Measurements from ENCODE around the gene EFCAB11.
A peak's percentile ranks its signal among the peaks of the same experiment; 100 is the strongest.

EFCAB11 gene

GRCh38 chr14:89811954-89812575 is 142.5 kb downstream of the EFCAB11 start:
- no peak for DNase-seq

DNA sequence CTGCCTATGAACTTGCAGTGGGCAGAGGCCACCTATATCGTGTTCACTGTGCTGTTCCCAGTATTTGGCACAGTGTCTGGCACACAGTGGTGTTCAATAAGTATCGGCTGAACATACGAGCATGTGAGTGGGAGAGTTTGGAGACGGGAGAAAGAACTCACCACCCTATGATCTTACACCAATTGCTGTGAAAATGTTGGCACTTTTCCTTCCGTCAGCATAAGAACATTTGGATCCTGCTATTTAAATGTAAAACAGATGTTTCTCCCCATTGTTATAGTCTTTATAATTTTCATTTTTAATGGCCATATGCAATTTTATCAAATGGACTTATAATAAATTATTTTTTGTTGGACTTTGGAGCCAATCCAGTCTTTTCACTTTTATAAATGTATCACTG is 144.4 kb downstream of the EFCAB11 start:
- DNase-seq: no peak

DNA sequence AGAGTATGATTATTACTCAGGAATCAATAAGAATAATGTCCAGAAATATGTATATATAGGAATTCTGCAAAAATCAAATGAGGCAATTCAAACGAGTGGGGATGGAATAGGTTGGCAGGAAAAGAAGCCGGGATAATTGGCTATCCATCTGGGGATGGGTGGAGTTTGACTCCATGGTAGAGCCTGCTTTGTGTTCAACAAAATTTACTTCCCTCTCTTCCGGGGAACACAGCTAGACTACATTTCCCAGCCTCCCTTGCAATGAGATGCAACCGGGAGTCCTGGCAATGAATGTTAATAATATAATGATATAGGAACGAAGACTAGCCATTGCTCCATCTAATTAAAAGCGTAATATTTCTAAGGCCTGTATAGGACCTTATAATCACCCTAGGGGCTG is 146.6 kb downstream of the EFCAB11 start:
- DNase-seq: no peak

GRCh38 chr14:89807151-89807550 is 147.4 kb downstream of the EFCAB11 start:
- no peak for DNase-seq

GRCh38 chr14:89806451-89806850 is 148.1 kb downstream of the EFCAB11 start:
- DNase-seq: no peak

- peak; percentile 18 for DNase-seq
Observed at GRCh38 chr14:89805501-89805900, 149.0 kb downstream of the EFCAB11 start.

GRCh38 chr14:89803542-89803941 is 151.0 kb downstream of the EFCAB11 start:
- DNase-seq: no peak

GRCh38 chr14:89801136-89801535 is 153.4 kb downstream of the EFCAB11 start:
- DNase-seq: peak; percentile 45

- DNase-seq: no peak
Observed at GRCh38 chr14:89798212-89798773, 156.2 kb downstream of the EFCAB11 start.

DNA sequence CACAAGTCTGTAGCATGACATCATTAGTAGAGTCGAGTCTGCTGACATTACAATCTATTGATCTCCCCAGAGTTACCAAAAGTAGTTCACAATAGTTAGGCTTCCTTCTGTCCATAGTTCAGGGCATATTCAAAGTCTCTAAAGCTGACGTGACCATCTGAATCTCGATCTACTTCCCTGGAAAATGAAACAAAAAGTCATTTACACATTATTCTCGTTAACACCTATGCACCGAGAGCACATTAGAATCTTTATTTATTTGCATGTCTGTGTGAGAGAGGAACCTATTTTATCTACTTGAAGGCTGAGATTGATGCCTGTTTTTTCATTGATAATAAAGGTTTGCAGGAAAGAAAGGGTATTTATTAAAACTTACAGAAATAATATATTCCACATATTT is 157.4 kb downstream of the EFCAB11 start:
- DNase-seq: no peak

DNA sequence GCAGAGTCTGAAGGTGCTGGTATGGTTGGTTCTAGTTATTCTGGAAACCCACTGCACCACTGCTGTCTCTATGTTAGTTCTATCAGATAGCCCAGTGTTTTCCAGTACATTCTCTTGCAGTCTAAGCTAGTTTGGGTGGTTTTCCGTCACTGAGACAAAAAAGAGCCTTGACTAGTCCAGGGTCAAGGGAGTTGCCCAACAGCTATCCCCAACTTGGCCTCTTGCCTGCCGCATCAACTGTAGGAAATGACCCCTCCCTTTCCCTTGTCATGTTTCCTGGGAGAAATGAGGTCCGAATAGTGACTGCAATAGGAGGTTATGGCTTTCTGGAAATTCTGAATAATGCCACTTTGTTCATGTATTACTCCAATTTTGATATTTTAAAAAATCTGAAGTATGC is 160.4 kb downstream of the EFCAB11 start:
- no peak for DNase-seq

DNA sequence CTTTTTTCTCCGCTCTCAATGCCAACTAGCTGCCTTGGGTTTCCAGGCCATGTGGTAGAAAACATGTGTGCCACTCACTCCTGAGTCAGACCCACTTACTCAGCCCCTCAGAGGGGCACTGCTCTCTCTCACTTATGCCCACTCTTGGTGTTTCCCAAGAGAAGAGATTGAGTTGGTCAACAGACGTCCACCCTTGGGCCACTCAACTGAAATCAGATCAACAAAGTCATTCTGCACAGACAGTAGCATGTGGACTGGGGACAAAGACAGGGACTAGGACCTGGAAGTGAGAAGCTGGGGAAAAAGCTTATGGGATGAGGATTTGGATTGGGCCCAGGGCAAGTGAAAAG is 161.2 kb downstream of the EFCAB11 start:
- DNase-seq: no peak

DNA sequence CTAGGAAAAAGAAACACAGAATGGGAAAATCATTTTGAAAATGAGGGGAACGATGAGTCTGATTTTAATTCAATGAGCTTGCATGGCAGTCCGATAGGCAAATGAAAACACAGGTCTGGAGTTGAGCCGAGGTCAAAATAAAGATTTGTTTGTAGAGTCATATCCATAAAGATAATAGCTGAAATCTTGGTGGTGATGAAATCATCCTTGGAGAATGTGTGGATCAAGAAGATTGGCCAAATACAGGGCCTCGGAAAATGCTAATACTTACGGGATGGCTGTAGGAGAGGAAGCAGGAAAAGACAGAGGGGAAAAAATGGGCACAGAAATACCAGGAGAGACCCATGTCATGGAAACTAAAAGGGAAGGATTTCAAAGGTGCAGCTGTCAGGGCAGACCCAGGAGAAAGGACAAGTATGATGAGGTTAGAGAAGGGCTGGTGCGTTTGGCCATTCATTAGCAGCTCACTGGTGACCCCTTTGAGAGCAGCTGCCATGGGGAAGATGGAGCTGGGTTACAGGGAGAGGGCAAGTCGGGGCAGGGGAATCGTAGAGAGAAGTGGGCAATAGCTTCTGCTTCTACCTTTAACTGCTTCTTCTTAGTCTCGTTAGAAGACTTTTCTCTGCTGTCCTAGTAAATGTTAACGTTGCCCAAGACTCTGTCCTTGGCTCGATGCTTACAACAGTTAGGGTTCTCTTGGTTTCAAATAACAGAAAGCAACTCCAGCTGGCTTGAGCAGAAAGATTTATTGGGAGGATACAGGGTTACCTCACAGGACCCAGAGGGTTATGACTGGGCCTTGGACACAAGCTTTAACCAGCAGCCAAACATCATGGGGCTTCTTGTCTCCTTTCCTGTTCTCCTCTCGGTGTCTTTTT is 161.8 kb downstream of the EFCAB11 start:
- no peak for DNase-seq

DNA sequence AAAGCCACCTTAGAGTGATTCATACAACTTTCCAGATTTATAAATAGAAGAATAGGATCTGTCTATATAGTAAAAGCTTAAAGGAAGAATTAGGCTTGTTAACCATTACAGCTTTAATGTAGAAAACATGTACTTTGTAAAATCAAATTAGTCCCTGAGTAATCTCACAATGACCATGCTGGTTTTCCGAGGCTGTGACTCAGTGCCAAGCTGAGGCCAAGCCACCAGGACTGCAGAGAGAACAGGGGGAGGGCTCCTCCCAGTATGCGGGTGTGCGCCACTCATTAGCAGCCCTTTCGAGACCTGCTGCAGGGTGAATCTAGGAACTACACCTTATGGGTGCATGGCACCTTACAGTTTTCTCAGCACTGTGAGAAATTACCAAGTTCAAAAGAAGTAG is 167.0 kb downstream of the EFCAB11 start:
- DNase-seq: peak; percentile 45

DNA sequence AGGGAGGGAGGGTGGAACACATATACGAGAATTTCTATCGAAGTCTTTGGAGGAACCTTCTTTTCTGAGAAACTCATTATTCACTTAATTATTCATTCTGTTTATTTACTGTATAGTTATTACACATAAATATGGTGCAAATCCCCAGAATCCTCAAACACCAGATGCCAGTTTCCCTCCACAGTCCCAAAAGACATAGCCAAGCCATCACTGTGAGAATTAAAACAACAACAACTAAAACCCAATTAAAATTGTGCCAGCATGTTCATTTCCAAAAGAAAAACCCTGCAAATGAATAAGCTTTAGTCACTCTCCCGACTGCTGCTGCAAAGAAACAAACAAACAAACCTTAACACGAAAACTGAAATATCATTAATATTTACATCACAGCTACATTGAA is 173.5 kb downstream of the EFCAB11 start:
- no peak for DNase-seq

DNA sequence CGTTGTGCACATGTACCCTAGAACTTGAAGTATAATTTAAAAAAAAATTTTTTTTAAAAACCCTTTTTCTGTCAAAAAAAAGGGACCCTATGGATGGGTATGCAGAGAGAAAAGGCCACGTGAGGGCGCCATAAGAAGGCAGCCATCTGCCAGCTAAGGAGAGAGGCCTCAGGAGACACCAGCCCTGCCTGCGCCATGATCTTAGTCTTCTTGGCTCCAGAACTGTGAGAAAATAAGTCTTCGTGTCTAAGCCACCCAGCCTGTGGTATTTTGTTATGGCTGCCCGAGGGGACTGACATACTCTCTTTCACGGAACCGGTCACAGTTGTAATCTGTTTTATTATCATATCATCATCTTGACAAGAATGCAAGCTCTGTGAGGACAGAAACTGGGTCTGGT is 174.8 kb downstream of the EFCAB11 start:
- no peak for DNase-seq

DNA sequence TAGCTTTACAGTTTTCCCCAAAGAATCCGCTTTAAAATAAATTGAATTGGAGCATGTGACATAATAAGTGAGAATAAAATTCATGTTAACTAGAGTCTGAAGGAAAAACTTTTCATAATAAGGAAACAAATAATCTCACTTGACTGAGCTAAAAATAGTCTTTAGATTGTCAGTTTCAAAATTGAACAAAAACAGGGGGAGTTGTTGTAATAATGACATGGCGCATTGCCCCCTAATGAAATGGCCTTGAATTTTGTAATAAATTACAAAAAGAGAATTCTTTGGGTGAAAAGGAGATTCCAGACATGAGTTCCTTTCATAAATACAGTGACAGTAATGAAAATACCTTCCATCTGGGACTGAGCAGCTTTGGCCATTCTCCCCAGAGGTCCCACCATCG is 178.6 kb downstream of the EFCAB11 start:
- DNase-seq: no peak

DNA sequence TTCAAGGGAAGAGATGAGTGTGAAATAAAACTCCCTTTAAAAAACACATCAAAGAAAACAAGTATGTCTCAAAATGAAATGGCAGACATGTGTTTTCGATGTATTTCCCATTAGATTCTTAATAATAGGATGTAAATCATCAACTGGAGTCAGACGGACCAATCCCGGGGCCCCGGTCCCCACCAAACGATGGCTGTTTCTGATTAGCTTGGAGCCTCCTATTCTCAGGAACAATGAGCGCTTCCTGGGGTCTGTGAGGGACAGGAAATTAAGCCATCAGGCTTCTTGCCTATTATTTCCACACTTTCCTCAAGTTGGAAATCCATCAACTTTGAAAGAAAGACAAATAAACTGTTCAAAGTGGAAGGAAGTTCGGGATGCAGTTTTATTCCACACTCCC is 179.4 kb downstream of the EFCAB11 start:
- DNase-seq: no peak

GRCh38 chr14:89773644-89774316 is 180.8 kb downstream of the EFCAB11 start:
- no peak for DNase-seq

DNA sequence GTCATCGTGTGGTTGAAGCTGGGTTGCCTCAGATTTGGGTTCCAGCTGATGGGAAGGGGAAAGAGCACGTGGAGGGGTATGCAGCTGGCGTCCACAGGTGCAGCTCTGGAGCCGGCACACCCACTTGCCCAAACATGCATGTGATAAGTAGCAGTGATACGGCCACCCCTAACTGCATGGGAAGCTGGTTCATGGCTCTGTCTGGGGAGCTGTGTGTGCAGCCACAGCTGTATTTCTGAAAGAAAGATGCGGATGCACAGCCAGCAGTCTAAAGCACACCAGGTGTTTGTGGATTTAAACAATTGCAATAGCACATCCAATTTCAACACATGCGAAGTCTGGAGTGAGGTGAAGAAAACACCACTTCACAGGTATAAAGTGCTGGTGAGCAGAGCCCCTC is 181.4 kb downstream of the EFCAB11 start:
- DNase-seq: no peak

DNA sequence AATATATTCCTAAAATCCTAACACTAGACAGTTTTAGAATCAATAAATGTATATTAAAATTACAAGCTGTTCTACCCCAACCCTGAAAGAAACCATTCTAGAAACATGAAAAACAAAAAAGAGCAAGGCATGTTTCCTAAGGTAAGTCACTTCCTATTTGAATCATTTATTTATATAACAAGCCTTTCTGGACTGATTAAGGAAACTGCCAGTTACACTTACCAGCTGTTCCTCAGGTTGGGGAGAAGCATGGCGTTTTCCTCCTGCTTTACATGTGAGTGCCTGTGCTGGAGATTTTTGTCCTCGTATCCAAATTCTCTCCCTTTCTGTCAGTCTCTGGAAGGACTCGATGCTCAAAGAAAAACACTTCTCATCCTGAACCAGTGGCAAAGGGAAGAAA is 183.3 kb downstream of the EFCAB11 start:
- DNase-seq: peak; percentile 80

GRCh38 chr14:89767861-89768268 is 186.7 kb downstream of the EFCAB11 start:
- DNase-seq: peak; percentile 54

DNA sequence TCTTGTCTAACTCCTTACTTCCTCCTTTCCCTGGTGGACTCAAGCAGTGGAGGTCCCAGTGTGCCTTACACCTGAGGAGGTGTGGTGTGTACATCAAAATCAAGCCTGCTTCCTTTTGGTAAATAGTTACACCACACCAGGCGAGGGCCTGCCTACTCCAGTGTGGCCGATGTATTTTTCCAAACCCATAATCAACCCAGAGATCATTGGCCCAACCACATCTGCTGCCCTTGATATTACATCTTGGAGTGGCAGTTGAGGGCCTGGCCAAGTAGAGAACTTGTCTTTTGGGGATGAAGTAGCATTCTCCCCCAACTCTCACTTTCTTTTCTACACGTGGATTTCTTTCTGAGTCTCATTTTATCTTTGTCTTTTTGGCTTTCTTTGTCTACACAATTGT is 187.4 kb downstream of the EFCAB11 start:
- DNase-seq: no peak

- no peak for DNase-seq
Observed at GRCh38 chr14:89765346-89765745, 189.2 kb downstream of the EFCAB11 start.
